ENCODE data around the gene BCAS3.
"Not testable (repeated sequence)": the region's sequence is repeated elsewhere in the genome, so short reads cannot be mapped to it uniquely, and the experiment has no call there.

The BCAS3 gene

DNA sequence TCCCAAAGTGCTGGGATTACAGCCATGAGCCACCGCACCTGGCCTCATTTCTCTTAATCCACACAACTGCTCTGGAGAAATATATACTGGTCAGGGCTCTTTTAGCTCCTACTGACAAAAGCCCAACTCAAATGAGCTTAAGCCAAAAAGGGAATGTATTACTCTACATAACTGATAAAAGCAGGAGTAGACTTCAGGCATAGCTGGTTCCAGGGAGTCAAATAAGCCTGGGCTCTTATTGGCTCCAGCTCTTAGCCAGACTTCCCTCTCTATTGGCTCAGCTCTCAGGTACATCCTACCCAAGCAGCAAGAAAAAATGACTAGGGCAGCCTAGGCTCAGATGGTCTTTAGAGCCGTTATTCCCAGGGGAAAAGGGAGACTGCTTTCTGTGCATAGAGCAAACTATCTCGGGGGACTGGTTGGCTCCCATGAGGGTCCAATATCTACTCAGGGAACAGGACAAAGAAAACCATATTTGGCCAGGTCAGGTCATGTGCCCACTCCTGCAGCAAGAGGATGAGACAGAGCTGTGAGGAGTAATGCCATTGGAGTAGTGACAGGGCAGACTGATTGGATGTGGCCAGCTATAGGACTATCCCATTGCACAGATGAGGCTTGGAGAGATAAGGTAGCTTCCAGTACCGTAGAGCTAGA, 743.2 kb downstream of the BCAS3 start:
- in situ Hi-C loops (cut with HindIII; ENCODE audit: low sequenced_read_pairs): no loop called here

DNA sequence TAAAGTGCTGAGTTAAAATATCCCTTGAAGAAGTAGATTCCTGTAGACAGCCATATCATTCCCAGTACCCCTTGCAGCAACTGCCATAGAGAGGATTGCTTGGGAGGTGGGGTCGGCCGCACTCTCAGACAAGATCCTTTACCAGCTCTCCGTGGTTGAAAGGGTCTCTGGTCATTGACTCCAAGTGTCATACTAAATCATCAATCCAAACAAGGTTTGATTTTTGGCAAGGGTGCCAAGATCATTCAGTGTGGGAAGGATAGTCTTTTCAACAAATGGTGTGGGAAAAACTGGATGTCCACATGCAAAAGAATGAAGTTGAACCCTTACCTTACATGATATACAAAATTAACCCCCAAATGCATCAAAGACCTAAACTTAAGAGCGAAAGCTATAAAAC, 743.8 kb downstream of the BCAS3 start:
- in situ Hi-C loops (cut with HindIII; ENCODE audit: low sequenced_read_pairs): no loop called here

DNA sequence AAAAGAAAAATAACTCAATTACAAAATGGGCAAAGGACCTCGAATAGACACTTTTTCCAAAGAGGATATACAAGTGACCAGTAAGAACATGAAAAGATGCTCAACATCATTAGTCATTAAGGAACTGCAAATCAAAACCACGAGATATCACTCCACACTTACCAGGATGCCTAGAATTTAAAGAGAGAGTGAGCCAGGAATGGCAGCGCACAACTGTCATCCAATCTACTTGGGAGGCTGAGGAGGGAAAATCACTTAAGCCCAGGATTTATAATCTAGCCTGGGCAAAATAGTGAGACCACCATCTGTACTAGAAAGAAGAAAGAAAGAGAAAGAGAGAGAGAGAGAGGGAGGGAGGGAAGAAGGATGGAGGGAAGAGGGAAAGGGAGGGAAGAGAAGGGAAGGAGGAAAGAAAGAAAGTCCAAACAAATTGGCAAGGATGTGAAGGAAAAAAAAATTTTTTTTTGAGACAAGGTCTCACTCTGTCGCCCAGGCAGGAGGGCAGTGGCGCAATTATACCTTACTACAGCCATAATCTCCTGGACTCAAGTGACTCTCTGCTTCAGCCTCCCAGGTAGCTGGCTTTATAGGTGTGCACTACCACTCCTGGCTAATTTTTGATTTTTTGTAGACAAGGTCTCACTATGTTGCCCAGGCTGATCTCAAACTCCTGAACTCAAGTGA, 744.6 kb downstream of the BCAS3 start:
- in situ Hi-C loops (cut with HindIII; ENCODE audit: low sequenced_read_pairs): no loop called here

DNA sequence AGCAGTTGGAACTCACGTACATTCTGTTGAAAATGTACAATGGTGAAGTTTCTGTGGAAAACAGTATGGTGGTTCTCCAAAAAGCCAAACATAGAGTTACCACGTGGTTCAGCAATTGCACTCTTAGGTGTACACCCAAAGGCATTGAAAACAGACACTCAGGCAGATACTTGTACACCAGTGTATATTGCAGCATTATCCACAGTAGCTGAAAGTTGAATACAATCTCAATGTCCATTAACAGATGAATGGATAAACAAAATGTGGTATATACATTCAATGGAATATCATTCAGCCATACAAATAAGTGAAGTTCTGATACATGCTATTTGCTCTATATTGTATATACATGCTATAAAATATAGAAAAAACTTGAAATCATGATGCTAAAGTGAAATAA, 745.2 kb downstream of the BCAS3 start:
- in situ Hi-C loops (cut with HindIII; ENCODE audit: low sequenced_read_pairs): no loop called here

DNA sequence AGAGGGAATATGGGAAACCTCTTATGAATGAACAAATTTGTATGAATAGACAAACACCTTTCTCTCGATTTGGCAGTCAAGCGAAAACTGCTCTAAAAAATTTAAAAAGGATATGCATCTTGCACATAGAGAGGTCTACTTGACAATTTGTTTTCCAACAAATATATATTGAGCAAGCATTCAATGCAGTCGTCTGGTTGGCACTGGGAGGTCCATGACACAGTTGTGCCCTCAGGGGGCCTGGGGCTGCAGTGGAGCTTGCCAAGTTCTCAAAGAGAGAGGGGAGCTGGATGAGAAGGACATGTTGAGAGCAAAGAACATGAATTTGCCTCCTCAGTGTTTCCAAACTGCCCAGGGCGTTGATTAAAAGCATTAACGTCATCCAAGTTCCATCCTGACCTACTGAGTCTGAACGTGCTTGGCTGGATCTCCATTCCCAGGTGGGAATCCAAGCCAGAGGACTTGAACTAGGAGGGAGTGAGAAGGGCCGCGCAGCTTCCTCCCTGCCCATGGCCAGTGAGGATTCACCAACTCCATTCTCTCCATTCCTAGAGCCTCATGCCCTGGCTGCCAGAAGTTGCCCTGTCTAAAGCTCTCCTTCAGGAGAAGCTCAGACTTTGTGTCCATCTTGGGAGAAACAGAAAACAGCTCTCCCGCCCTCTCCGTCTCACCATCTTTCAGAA, 746.5 kb downstream of the BCAS3 start:
- in situ Hi-C loops (cut with HindIII; ENCODE audit: low sequenced_read_pairs): no loop called here

DNA sequence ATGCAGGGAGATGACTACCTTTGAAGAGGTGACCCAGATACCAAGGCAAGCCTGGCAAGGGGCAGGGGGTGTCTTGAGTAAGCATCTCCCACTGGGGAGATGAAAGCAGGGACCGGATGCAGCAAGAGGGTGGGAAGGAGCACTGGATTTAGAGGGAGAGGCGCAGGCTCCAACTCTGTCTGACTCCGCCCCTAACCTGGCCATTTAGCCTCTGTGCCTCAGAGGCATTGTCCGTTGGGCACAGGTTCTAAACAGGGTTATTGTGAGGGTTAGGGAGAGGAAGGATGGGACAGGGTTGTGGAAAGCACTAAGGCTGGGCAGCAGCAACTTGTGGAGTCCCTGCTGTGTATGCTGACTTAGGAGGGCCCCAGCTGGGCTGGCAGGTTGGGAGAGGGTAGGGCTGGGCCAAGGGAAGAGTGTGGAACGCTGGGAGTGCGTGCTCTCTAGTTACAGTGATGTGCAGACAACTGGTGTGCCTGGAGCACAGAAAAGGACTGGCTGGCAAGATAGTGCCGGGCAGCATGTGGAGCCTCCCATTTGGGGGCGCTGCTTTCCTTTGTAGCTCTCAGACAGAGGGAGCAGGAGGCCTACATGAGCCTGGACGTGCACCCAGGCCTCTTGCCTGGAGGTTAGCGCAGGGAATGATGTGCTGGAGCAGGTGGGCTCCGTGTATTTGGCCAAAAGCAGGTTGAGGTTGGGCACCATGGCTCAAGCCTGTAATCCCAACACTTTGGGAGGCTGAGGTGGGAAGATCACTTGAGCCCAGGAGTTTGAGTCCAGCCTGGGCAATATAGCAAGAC, 748.2 kb downstream of the BCAS3 start:
- in situ Hi-C loops (cut with HindIII; ENCODE audit: low sequenced_read_pairs): no loop called here

DNA sequence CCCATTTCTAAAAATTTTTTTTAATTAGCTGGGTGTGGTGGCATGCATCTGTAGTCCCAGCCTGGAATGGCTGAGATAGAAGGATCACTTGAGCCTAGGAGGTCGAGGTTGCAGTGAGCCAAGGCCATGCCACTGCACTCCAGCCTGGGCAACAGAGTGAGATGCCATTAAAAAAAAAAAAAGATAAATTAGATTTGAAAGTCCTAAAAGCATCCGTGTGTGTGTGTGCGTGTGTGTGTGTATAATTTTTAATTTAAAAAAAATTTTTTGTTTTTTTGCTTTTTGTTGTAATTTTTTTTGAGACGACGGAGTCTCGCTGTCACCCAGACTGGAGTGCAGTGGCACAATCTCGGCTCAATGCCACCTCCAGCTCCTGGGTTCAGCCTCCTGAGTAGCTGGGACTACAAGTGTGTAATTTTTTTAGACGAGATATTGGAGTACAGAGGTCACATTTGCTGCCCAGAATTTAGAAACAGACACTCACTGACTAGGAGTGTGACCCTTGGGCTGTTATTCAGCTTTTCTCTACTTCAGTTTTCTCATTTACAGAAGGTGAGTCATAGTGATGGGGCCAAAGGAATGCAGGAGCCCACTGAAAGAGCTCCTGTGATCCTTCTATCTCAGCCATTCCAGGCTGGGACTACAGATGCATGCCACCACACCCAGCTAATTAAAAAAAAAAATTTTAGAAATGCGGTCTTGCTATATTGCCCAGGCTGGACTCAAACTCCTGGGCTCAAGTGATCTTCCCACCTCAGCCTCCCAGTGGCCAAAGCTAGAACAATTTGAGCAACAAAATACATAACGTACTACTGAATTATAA, 749.0 kb downstream of the BCAS3 start:
- in situ Hi-C loops (cut with HindIII; ENCODE audit: low sequenced_read_pairs): no loop called here

DNA sequence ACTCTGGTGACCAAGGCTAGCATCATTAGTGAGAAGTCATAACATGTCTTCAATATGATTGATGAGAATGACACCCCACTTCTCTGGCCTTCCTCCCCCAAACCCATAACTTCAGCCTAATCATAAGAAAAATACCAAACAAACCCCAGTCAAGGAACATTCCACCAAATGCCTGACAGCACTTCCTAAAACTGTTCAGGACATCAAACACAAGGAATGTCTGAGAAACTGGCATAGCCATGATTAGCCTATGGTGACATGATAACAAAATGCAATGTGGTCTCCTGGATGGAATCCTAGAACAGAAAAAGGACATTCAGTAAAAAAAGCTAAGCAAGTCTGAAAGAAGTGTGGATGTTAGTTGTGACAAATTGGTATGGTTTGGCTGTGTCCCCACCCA, 749.9 kb downstream of the BCAS3 start:
- in situ Hi-C loops (cut with HindIII; ENCODE audit: low sequenced_read_pairs): no loop called here

DNA sequence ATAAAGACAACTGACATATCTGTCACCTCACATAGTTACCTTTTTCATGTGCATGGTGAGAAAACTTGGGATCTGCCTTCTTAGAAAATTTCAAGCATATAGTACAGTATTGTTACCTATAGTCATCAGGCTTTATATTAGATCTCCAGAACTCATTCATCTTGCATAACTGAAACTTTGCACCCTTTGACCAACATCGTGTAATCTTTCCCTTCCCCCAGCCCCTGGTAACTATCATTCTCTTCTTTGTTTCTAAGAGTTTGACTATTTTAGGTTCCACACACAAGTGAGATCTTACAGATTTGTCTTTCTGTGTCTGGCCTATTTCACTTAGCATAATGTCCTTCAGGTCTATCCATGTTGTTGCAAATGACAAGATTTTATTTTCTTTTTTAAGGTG, 751.6 kb downstream of the BCAS3 start:
- in situ Hi-C loops (cut with HindIII; ENCODE audit: low sequenced_read_pairs): no loop called here

DNA sequence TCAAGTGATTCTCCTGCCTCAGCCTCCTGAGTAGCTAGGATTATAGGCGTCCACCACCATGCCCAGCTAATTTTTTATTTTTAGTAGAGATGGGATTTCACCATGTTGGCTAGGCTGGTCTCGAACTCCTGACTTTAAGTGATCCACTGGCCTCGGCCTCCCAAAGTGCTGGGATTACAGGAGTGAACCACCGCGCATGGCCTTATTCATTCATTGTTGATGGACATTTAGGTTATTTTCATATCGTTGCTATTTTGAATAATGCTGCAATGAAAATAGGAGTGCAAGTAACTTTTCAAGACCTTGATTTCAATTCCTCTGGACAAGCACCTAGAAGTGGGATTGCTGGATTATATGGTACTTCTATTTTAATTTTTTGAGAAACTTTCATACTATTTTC, 752.2 kb downstream of the BCAS3 start:
- in situ Hi-C loops (cut with HindIII; ENCODE audit: low sequenced_read_pairs): not testable (repeated sequence)

DNA sequence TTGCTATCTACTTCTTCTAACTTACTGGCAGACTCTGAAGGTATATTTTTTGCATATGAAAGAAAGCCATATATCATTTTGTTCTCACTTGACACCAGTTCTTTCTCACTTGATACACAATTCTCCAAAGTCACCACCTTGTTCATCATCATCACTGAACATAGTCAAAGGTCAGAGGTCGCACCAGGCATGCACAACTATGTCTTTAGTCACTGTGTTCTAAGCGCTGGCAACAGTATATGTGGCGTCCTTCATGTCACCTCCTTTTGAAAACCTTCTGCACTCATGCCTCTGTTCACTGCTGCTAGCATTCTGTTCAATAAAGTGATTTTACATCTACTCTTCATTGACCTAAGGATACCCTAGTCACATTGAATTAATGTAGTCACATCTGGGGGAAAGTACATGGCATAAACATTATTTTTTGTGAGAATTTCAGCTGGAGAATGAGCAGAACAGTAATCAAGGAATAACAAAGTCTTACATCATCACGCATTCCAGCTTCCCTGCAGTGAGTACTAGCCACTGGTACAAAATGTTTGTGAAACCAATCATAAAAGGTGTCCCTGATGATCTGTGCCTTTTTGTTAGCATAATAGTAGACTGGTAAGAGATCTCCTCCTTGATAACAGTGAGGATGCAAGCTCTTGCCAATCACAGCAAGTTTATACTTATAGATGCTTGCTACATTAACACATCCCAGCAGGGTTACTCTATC, 754.1 kb downstream of the BCAS3 start:
- in situ Hi-C loops (cut with HindIII; ENCODE audit: low sequenced_read_pairs): no loop called here

DNA sequence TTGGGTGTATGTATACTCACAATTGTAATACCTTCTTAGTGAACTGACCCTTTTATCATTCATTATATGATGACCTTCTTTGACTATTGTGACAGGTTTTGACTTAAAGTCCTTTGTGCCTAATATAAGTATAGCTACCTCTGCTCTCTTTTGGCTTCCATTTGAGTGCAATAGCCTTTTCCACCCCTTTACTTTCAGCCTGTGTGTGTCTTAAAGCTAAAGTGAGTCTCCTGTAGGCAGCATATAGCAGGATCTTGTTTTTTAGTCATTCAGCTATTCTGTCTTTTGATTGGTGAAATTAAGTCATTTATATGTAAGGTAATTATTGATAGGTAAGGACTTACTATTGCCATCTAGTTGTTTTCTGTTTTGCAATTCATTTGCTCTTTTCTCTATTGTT, 758.6 kb downstream of the BCAS3 start:
- in situ Hi-C loops (cut with HindIII; ENCODE audit: low sequenced_read_pairs): no loop called here

DNA sequence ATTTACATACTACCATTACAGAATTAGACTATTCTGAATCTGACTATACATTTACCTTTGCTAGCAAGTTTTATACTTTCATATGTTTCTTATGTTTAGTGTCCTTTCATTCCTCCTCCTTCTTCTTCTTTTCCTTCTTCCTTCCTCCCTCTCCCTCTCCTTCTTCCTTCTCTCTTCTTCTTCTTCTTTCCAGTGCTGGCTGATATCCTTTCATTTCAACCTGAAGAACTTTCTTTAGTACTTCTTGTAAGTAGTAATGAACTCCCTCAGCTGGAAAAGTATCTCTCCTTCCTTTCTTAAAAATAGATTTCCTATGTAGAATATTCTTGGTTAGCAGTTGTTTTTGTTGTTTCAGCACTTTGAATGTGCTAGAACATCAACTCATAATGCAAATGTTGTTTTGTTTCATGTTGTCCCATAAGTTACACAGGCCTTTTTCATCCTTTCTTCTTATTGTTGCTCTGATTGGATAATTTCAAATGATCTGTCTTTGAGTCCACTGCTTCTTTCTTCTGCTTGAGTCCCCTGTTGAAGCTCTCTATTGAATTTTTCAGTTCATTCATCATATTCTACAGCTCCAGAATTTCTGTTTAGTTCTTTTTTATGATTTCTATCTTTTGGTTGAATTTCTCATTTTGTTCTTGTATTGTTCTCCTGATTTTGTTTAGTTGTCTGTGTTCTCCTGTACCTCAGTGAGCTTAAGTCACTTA, 759.5 kb downstream of the BCAS3 start:
- in situ Hi-C loops (cut with HindIII; ENCODE audit: low sequenced_read_pairs): no loop called here

DNA sequence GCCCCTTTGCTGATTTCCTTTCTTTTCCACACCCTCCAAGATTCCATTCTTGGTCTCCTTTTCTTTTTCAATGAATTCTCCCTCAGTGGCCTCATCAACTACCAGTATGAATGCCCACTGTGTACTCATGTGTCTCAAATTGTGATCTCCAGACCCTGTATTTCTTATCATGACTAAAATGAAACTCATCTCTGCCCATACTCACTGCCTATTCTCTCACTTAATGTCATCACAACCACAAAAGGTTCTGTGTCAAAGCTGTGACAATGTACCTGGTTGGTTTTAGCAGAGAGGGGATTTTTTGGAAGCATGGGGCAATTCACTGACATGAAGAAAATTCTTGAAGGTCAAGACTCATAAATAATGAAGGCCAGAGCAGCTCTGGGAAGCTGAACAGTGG, 763.0 kb downstream of the BCAS3 start:
- in situ Hi-C loops (cut with HindIII; ENCODE audit: low sequenced_read_pairs): no loop called here

DNA sequence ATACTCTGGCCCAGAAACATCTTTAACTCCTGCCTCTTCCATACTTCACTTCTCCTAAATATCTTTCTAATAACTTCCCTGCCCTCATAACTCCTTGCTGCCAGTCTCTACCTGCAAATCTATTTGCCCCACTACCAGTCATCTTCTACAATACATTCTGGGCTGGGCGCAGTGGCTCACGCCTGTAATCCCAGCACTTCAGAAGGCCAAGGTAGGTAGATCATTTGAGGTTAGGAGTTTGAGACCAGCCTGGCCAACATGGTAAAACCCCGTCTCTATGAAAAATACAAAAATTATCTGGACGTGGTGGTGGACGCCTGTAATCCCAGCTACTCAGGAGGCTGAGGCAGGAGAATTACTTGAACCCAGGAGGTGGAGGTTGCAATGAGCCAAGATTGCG, 763.9 kb downstream of the BCAS3 start:
- in situ Hi-C loops (cut with HindIII; ENCODE audit: low sequenced_read_pairs): not testable (repeated sequence)

DNA sequence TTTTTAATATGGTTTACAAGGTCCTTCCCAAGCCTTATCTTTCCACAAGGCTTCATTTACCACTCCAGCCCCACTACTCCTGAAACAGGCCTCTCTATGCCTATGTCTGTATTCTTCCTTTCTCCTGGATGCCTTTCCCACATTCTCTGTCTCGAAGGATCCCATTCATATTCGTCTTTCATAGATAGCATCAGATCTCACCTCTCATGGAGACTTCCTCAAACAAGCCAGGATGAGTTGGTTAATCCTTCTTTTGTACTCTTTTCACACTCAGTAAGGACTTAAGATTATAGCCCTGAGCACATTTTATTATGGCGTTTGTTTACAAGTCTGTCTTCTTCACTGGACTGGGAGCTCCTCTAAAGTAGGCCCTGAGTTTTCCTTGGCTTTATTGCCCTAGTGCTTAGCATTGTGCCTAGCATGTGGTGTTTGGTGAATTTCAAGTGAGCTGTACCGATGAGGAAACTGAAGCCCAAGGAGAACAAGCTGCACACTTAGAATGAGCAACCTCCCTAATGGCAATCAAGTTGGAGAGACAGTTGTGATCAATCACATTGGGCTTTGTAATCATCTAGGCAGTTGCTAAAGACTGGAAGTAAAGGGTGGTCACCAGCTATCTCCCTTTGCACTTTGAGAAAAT, 764.6 kb downstream of the BCAS3 start:
- in situ Hi-C loops (cut with HindIII; ENCODE audit: low sequenced_read_pairs): no loop called here

Measured in DLD1 (cell line).